ENCODE measurements around the gene TFCP2L1.

Gene TFCP2L1

DNA sequence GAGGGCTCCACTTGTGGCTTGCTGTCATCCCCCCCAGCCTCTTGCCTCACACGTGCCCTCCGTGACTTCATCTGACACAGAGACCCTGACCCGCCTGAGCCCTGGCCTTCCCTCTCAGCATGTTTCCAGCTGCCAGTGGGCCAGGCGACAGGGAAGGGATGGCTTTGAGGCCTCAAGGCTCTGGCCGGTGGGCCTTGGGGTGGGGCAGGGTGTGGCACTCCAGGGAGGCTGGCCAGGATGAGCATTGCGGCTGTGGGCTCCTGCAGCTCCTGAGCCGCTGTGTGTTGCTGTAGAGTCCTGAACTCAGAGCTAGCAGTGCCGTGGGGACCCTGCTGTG is 85.0 kb downstream of the TFCP2L1 start:
- no peak for DNase-seq (ENCODE audit: extremely low read depth in 1 of 2, low read depth in 1 of 2)

DNA sequence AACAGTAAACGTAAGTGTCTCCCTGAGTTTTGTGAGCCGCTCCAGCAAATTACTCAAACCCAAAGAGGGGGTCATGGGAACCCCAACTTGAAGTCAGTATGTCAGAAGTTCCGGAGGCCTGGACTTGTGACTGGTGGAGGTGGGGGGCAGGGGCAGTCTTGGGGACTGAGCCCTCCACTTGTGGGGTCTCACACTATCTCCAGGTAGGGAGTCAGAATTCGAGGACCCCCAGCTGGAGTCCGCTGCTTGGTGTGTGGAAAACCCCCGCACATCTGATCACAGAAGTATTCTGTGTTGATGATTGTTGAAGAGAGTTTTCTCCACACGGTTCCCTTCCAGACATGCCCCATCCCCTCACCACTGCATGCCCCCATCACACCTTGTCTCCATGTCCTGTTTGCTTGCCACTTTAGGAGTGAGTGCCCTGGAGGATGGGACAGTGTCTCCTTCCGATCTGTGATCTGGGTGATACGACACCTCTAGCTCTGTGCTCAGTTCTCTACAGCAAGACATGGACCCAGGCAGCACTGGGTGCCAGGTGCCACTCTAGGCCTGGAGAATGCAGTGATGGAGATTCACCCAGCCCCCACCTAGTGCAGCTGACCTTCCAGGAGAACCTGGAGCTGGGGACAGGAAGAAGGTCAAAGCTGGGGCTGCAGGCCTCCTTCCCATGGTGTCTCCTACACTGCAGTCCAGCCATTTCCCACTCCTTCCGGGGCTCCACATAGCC is 85.6 kb downstream of the TFCP2L1 start:
- no peak for DNase-seq (ENCODE audit: extremely low read depth in 1 of 2, low read depth in 1 of 2)

DNA sequence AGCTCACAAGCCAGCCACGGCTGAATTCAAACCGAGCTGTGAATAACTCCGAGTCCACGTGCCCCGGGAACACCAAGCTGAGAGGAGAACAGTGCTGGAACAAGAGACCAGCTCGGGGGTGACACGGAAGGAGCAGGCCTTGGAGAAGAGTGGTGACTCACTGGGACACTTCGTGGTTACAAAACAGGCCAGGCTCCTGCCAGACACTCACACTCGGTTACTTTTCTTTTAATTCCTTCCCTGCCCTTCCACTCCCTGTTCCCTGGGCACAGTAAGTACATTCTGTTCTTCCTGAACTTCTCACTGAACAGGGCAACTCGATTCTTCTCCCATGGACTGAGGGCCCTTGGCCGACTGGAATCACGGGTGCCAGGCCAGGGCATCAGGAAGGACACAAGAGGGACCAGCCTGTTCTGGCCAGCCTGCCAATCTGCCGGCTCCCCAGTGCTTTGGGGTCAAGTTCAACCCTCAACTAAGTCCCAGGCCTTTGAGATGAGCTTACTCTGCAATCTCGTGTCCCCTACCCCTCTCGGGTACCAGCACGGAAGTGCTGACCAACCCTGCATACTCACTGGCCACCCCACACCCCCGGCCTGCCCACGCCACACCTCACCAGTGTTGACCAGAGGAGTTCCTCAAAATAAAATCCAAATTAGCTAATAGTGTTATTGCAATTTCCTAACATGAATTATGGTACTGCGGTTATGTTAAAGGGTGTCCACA is 87.5 kb downstream of the TFCP2L1 start:
- DNase-seq (ENCODE audit: extremely low read depth in 1 of 2, low read depth in 1 of 2) = no peak

DNA sequence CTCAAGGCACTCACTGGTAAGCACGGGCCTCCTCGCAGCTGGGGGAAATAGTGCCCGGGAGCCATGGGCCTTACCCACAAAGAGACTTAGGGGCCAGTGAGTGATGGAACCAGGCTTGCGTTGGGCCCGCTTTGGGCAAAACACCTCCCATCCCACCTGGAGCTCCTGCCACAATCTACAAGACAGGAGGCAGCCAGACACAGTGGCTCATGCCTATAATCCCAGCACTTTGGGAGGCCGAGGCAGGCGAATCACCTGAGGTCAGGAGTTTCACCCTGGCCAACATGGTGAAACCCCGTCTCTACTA is 88.2 kb downstream of the TFCP2L1 start:
- no peak for DNase-seq (ENCODE audit: extremely low read depth in 1 of 2, low read depth in 1 of 2)

DNA sequence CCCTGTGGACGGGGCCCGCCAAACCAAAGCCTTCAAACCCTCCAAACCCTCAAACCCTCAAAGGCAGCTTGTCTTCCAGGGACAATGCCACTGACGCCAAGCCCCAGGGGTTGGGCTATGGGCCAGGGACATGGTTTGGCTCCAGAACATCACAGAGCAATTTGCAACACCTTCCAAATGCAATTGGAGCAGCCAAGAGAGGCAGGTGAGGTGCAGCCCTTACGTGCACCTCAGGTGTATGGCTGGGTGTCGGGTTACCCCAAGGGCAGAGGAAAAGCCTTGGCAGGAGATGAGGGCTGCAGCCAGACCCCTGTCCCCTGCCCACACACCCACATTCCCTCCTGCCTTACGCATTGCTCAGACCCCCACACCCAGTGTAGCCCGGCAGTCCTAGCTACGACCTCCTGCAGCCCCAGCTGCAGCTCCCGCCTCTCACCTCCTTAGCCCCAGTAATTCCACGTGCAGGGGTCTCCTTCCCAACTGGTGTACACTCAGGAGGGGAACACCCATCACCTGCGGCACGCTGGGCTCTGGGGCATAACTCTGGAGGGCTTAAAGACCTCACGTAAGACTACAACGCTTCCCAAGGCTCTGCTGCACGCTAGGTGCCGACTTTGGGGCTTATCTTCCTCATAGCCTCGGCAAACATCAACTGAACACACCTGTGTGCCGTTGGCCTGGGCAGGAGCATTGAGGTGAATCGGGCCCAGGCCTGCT is 88.7 kb downstream of the TFCP2L1 start:
- no peak for DNase-seq (ENCODE audit: extremely low read depth in 1 of 2, low read depth in 1 of 2)

DNA sequence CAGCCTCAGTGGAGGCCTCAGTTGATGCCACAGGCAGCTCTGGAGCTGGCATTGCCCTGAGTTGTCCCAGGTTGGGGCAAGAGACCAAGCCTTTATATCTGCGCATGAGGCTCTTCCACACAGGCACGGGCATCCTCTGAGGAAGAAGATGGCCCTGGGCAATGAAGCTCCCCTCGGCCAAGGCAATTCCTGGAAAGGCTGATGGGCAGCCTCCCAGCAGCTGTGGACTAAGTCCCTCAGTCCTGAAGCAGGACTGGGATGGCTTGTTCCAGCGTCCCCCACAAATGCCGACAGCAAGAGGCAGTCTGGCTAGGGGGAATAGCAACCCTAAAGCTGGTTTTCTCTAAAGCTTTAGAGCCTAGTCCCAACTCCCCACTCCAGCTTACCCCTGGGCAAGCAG is 90.0 kb downstream of the TFCP2L1 start:
- no peak for DNase-seq (ENCODE audit: extremely low read depth in 1 of 2, low read depth in 1 of 2)

DNA sequence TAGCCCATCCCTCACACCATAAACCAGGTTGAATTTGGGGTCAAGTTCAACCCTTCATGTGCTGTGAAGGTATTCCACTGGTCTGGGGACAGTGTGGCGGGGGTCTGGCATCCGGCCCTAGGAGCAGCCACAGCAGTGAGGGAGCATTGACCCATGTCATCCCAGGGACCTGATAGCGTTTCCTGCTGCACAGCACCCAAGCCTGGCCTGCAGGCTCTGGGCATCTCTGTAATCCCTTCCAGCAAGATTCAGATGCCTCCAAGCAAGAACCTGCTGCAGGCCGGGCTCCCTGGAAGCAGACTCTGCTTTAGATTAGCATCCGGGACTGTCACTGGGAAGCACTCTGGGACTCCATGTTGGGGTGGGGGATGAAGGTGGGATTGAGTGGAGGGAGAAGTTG is 90.4 kb downstream of the TFCP2L1 start:
- DNase-seq (ENCODE audit: extremely low read depth in 1 of 2, low read depth in 1 of 2) = no peak

DNA sequence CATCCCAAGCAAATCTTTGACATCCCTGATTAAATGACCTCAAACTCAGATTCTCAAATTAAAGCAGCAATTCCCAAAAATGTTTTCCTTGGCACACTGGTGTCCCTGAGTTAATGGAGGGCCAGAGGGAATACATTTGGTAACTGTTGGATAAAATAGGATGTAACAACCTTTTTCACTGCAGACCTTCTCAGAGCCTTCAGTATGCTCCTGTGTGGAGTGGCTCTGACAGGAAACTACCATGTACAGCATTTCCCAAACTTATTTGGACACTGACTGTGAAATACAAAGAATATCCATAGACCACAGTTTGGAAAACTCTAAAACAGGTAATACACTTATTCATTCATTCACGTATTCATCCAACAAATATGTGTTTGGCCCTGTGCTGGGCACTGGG is 91.8 kb downstream of the TFCP2L1 start:
- DNase-seq (ENCODE audit: extremely low read depth in 1 of 2, low read depth in 1 of 2) = no peak

DNA sequence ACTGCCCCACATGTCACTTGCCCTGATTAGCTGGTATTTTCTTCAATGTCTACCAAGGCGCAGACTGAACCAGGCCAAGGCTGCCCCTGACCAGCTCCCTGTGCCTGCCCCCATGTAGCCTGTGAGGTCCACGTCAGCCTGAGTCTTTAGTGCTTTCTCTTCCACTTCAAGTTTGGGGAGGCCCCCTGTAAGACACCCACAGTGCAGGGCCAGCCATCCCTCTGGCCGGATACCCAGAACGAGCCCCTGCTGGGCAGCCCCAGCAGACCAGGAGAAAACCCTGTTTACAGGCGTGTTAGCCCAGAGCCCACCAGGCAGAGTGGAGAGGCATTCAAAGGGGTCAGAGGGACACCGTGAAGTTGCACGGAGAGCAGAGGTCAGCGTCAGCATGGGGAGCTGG is 92.4 kb downstream of the TFCP2L1 start:
- DNase-seq (ENCODE audit: extremely low read depth in 1 of 2, low read depth in 1 of 2) = no peak

DNA sequence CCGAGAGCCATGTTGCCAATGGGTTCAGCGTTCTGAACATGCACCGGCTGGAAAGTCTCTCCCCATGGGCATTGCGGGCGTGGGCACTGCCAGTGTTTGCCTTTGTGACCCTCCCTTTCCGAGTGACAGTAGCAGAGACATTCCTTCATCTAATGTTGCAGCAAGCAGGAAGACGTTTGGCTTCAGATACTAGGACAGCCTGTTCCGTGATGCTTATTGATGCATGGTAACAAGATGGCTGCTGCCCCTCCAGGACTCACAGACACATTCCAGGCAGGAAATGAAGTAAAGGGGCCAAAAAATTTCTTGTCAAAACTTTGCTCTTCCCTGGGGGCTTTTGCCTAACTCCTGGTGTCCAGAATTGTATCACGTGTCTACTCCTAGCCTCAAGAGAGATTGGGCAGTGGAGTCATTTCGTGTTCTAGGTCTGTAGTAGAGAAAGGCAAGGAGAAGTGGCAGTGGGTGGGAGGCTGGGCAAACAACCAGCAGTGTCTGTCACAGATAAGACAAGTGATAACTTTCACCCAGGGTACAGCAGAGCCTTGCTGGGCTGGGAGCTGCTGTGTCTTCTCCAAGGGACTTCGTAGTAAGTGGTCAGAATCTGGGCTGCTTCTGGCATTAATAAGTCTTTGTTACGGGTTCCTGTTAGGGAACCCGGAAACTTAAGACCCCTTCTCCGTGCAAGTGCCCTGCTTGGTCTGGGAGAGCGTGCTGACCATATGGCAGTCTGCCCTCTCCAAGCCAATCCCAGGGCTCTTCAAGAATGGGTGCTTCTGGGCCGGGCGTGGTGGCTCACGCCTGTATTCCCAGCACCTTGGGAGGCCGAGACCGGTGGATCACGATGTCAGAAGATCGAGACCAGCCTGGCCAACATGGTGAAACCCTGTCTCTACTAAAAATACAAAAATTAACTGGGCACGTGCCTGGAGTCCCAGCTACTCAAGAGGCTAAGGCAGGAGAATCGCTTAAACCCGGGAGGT is 93.5 kb downstream of the TFCP2L1 start:
- no peak for DNase-seq (ENCODE audit: extremely low read depth in 1 of 2, low read depth in 1 of 2)

DNA sequence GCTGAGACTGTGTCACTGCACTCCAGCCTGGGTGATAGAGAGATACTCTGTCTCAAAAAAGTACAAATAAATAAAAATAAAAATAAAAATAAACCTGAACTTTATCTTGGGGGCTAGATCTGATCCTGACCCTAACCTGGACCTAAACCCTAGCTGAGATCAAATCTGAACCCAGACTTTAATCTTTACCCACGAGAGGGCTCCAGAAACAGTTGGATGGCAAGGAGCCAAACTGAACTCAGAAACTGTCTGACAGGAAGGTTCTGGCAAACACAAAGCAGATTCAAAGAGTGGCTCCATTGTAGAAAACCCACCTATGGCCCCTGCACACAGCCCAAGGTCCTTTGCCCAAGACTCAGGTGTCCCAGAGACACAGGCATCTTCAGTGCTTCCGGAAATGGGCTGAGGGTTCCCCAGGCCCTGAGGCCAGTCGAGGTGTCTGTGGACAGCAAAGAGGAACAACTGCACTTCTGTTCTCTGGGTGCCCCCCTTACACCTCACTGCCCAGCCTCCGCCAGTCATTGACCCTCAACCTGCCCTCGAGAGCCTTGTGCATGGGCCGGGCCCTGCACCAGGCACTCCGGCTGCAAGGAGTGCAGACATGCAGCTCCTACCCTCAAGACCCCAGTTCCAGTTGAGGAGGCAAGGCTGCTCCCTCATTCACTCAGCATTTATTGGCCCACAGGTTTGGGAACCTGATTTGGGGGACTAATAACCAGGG is 95.2 kb downstream of the TFCP2L1 start:
- DNase-seq (ENCODE audit: extremely low read depth in 1 of 2, low read depth in 1 of 2) = no peak

DNA sequence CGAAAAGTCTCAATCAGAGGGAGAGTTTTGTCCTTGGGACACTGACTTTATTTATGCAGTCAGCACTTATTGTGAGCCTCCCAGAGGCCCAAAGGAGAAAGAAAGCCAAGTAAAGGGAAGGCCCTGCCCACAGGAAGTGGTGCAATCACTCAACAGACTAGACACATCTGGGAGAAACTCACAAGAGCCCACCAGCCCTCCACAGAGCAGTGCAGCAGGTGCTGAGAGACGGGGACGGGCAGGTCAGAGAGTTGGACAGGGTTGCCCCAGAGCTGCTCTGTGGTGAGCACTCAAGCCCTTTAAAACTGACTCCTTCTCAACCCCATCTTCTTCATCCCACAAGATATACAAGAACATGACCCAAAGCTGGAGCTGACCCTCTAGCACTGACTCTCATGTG is 96.0 kb downstream of the TFCP2L1 start:
- DNase-seq (ENCODE audit: extremely low read depth in 1 of 2, low read depth in 1 of 2) = no peak

DNA sequence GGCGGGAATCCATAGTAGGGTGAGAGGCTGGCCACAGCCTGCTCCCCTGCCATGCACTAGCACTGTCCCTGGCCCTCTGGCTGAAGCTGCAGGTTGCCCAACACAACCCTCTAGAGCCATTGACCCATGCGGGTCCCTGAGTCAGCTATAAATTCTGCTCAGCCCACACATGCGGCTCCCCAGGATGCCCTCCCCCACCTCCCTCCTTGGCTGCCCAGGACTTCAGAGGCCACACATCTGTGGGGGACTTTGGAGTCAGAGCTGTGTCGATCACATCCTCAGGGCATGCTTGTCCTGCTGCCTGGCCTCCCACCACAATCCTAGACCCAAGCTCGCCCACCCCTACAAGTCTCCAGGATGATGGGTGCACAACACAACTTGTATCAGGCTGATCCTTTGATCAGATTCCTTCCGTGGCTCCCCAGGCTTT is 97.0 kb downstream of the TFCP2L1 start:
- no peak for DNase-seq (ENCODE audit: extremely low read depth in 1 of 2, low read depth in 1 of 2)

DNA sequence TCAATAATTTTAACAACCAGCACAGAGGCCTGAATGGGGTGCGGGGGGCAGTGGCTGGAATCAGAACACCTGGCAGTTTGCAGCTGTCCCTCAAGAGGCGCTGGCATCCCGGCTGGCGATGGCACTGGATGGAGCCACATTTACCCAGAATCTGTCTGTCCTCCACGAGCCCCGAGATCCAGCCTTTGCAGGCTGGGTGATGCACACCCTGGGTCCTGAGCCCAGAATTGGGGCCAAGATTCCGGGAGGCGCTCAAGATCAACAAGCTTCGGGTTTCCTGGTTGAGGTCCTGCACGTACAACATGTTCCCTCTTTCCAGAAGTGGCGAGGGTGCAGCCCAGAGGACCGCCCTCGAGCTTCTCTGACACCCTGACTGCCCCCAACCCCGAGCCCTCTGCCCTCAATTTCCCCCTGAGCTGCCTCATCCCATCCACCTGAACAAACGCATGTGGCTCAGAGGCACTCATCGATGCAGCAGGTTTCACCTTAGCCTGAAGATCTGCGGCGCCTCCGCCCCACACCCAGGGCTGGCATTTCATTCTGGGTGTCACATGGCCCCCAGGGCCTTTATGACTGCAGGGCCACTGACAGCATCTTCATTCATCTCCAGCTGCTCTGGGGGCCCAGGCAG is 97.5 kb downstream of the TFCP2L1 start:
- DNase-seq (ENCODE audit: extremely low read depth in 1 of 2, low read depth in 1 of 2) = no peak

DNA sequence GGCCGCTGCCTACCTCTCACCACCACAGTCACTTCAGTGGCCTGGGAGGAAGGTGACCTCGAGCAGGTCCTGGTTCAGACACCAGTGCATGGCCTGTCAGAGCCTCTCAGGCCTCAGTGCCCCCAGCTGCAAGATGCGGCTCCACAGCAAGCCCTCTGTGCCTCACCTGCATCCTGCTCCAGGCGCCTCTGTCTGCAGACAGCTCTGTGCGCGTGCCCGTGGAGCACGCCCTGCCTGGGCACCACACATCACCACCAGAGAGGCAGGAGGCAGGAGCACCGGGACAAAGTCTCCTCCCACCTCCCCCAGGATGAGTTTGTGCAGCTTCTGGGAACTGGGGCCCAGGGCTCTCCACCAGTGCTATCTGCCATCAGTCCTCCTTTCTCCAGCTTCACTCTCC is 98.7 kb downstream of the TFCP2L1 start:
- no peak for DNase-seq (ENCODE audit: extremely low read depth in 1 of 2, low read depth in 1 of 2)

DNA sequence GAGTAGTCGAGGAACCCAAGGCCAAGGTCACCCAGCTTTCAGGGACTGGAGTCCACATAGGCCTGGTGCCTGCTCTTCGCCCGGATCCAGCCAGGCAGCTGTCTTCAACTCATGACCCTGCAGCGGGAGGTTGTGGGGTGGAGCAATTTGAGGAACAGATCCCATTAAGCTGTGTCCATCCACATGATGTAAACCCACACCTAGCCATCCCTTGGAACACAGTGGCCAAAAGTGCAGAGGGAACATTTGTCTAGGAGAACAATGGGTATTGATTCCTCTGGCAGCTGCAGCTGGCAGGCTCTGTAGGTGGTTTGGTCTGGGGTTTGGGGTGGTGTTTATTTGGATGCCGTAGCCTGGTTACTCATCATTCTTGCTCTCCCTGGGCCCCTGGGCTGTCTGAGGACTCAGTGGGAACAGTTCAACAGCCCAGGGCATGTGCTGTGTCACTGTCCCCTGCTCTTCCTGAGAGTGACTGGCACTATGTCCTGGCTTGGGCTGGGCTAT is 99.4 kb downstream of the TFCP2L1 start:
- no peak for DNase-seq (ENCODE audit: extremely low read depth in 1 of 2, low read depth in 1 of 2)

DNA sequence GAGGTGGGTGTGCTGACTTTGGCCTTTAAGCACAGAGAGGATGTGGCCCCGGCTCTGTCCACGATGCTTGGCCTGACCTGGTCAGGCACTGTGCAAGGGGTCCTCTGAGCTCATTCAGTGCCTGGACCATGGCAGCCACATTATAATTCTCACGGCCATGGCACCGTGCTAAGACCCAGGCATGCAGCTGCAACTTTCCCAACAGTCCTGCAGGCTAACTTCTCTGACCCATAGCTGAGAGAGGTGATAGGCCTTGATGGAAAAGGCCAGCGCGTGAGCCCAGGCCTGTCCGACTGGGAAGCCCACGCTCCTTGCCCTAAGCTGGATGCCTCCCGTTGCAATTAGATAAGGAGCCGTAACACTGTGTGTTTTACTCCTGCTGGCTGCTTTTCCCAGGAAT is 99.9 kb downstream of the TFCP2L1 start:
- DNase-seq (ENCODE audit: extremely low read depth in 1 of 2, low read depth in 1 of 2) = no peak

DNA sequence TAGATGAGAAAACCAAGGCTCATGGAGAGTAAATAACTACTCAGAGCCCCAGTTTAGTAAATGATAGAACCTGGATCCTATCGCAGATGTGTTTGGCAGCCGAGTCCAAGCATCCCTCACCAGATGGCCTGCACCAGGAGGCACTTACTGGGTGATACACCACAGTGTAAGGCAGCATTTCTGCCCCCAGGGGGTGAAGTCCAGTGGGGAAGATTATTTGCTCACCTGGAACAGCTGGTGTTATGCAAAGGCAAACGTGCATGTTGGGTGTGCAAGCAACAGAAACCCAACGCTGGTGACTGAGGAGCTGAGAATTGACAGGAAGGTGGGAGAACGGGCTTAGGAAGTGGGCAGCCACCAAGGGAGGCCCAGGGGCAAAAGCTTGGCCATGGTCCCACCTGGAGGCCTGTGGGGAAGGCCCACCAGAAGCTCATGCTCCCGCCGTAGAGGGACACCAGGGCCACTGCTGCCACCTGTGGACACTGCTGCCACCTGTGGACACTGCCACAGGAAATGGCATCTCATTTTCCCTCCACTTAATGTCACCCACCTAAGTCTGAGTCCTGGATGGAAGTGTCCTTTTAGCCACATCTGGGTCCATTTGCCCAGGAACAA is 100.6 kb downstream of the TFCP2L1 start:
- DNase-seq (ENCODE audit: extremely low read depth in 1 of 2, low read depth in 1 of 2) = no peak

DNA sequence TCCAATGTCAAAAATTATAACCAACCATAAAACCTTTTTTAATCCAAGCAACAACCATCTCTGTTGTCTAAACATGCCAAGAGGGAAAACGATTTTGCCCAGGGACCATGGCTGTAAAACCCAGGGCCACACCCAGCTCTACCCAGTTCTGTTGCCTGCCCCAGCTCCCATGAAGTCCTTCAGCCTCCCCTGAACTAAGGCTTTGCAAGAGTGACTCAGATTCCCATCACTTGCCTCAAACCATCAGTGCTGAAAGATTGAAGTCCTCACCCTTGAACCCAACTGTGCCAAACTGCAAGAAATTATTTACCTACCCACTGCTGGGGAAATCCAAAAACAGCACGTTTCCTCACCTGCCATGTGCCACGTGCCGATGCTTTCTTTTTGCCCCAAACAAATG is 102.5 kb downstream of the TFCP2L1 start:
- DNase-seq (ENCODE audit: extremely low read depth in 1 of 2, low read depth in 1 of 2) = no peak

Data from activated CD8-positive, alpha-beta memory T cell treated with anti-CD3 and anti-CD28 coated beads for 1 hour (primary cell).